Suppressor macrophage treated with lipopolysaccharide for 4 hours (primary cell): ENCODE measurements around the gene HAUS3.
"Not testable (repeated sequence)": the region's sequence is repeated elsewhere in the genome, so short reads cannot be mapped to it uniquely, and the experiment has no call there.

ENCODE experiments used
- DNase-seq: peaks from one replicate; pipeline ENCODE4 v3.0.0-alpha.2; 2020

Gene HAUS3

DNA sequence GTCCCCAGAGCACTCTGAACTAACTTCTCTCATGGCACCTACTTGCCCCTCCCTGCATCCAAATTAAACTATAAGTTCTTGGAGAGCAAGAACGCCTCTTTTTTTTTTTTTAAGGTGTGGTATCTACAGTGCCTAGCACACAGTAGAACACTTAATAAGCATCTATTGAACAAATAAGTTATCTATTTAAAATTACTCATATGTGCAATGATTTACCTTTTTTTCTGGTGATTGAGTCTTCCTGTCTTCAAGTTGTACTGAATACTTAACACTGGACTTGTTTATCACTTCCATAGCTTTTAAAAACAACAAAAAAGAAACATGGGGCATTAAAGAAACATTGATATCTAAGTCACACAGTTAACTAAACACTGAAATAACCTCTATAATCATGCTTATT, 29.1 kb downstream of the HAUS3 start:
- DNase-seq, result no peak

DNA sequence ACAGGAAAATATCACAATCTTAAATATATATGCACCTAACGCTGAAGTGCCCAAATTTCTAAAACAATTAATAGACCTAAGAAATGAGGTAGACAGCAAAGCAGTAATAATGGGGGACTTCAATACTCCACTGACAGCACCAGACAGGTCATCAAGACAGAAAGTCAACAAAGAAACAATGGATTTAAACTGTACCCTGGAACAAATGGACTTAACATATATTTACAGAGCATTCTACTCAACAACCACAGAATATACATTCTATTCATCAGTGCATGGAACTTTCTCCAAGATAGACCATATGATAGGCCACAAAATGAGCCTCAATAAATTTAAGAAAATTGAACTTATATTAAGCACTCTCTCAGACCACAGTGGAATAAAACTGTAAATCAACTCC, 39.1 kb downstream of the HAUS3 start:
- not testable (repeated sequence) for DNase-seq

DNA sequence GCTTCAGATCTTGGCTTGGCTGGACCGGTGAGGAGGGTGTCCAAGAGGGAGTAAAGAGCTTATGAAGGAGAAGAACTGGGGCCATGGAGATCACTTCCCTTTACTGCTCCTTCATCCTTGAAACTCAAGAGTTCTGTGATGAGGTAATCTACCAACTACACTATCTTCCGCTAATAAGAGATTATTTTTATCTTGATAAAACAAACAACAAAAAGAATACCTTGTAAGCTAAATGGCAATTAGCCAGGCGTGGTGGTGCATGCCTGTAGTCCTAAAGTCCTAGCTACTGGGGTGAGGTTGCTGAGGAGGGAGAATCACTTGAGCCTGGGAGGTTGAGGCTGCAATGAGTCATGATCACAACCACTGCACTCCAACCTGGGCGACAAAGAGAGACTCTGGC, 47.4 kb downstream of the HAUS3 start:
- no peak for DNase-seq

DNA sequence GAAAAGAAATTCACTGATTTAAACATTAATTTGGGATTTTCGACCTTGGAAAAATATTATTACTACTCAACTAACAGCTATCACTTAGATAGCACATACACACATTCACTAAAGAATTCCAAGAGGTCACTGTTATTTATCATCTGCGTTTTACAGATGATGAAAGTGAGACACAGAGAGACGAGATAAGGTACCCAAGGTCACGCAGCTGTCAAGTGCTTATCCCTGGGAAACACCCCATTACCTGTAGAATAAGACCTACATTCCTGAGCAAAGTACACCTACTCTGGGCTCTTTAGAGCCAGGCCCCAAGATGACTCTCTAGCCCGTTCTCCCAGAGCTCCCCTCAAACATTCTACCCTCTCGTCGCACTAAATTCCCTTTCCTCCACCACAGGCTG, 48.6 kb downstream of the HAUS3 start:
- no peak for DNase-seq

DNA sequence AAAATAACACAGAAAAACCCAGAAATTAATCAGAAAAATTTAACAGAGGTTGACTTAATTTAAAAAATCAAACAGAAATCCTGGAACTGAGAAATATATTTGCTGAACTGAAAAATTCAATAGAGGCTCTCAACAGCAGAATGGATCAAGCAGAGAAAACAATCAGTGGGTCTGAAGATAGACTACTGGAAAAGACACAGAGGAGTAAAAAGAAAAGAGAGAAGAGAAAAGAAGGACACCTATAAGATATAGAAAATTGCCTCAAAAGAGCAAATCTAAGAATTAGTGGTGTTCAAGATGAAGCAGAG, 55.1 kb downstream of the HAUS3 start:
- no peak for DNase-seq

DNA sequence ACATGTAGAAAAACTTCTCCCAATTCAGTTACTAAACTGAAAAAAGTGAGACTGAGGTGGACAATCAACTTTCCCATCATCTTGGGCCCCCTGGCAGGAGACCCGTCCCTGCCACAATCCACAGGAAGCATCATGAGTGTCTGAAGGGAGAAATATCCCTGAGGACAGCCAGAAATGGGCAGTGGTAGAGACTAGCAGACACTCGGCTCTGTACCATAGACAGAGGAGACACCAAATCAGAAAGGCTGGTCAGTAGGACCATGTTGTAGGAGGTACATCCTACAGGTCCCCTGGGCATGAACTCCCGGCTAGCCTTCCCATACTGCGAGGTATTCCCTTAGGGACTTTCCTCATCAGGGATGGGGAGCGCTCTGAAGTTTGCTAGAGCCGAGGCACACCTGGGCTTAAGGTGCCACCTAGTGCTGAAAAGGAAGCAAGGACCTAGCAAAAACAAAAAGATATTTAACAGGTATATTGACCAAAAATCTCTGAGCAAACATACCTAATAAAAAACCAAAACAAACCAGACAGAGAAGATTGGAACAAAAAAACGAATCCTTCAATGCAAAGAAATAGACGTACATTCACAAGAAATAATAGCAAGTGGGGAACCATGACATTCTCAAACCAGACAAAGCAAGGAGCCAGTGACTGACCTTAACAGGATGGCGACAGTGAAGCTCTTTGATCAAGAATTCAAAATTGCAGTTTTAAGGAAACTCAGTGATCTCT, 55.6 kb downstream of the HAUS3 start:
- no peak for DNase-seq

DNA sequence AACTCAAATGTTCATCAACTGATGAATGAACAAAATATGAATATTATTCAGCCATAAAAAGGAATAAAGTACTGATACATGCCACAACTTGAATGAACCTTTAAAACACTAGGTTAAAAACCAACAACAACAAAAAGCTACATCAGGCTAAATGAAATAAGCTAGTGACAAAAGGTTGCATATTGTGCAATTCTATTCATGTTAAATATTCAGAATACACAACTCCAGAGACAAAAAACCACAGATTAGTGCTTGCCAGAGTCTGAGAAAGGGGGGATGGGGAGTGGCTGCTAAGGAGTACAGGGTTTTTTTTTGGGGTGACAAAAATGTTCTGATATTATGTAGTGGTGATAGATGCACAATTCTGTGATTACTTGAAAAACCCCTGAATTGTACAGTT, 58.5 kb downstream of the HAUS3 start:
- DNase-seq, result no peak

DNA sequence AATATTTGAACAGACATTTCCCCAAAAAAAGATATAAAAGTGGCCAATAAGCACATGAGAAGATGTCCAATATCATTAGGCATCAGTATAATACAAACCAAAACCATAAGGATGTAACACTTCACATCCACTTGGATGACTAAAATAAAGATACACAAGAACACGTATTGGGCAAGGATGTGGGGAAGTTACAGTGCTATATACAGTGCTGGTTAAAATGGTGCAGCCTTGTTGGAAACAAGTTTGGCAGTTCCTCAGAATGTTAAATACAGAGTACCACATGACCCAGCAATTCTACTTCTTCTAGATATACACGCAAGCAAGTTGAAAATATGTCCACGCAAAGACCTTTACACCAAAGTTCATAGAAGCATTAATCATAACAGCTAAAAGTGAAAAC, 58.9 kb downstream of the HAUS3 start:
- peak; percentile 36 for DNase-seq

DNA sequence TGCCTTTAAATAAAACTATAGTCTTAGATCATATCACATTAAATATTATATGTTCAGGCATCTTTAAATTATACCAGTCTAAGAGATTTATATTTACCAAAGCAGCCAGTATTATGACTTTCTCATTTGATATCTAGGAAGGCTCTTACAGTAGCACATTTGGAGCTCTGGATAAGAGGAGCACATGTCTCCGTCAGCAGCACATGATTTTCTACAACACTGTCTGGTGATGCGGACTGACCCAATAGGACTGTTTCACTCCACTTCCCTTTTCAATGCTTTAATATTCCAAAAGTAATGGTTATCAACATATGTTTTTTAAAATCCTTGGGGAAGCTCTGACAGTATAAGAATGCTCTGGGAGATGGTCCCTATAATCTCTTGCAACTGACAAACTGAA, 61.5 kb downstream of the HAUS3 start:
- DNase-seq, result no peak

DNA sequence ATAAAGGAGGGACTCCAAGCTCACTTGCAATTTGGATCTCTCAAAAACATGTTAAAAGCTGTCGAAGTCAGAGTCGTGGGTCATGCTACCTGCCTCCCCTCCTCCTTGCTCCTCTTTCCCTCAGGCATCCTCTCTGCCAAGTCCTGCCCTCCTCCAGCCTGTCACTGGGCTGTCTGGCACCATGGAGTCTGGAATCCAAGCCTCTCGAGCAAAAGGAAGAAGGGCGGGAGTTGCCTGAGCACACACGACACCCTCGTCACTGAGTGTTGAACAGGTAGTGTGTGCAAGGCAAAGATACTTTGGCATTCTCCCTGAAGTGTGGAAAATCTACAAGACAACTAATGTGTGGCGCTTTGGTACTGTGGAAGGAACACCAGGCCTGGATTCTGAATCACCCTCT, 62.2 kb downstream of the HAUS3 start:
- DNase-seq, result no peak

DNA sequence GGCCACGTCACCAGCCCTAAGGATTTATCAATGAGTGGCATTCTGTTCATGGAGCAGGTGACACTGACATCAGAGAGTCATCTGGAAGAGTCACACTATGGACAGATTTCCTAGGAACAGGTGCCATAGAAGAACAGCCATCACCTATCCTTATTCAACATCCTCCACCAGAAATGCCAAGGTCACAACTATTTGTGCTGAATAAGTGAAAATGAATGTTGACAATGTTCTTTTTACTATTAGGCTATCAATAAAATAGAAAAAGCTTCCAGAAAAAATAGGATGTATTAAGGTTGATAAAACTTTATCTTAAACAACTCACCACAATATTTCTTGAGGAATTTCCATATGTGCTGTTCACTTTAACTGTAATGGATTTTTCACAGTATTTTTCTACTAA, 62.9 kb downstream of the HAUS3 start:
- DNase-seq, result no peak
